HCT116 (cell line): ENCODE results near the gene ZBED2. TPM values are rescaled to one million over a fixed set of nuclear protein-coding genes. Genes with fewer than 3 reads are reported as not detected.

Source experiments
- ATAC-seq: fragments of 200-7000 bp; cut with Tn5 transposase; 2 replicates; pipeline ENCODE4 v1.9.1; 2020; ENCODE audit warnings: mild to moderate bottlenecking, moderate library complexity
- BruUV-seq: library from RNA; stranded (reverse); fragments of 400-500 nt; replicated peaks from 2 replicates; lab custom pipeline; 2021; lab: Mats Ljungman, UMichigan
- CTCF ChIA-PET: fragments of 300-600 bp; sonication (Branson Sonifier 250); formaldehyde crosslinking; loops from one replicate; lab custom pipeline; 2021; ENCODE audit warnings: antibody characterized with exemption; lab: Charles Lee
- POLR2A ChIA-PET: fragments of 300-600, 350-600 bp; sonication (Branson Sonifier 250); formaldehyde crosslinking; loops from one replicate; lab custom pipeline; 2021; ENCODE audit warnings: antibody characterized with exemption; lab: Charles Lee
- RAD21 ChIA-PET, 2 experiments: fragments of 300-600 bp; sonication (Branson Sonifier 250); formaldehyde crosslinking; loops; one replicate each; lab custom pipeline; 2023; ENCODE audit warnings: low total read pairs in 2 of 2; ENCODE audit not compliant: uncharacterized antibody in 2 of 2, unreplicated experiment in 2 of 2, low non-redundant PET in 1 of 2; lab: Charles Lee
- DNase-seq: peaks from one replicate; pipeline ENCODE4 v3.0.0-alpha.2; 2010; ENCODE audit warnings: low read depth, low spot score
- H2AFZ ChIP-seq: fragments of 200-600 bp; shearing (Covaris generic), sonication (generic); 2 replicates; pipeline ENCODE4 v1.6.1; 2017; ENCODE audit warnings: low read depth, mixed run types, mixed read lengths, antibody characterized with exemption, low read length; ENCODE audit not compliant: poor library complexity, severe bottlenecking
- H3K27ac ChIP-seq: 2 replicates; pipeline ENCODE4 v1.5.1; 2012; ENCODE audit warnings: low read depth, low read length
- H3K27me3 ChIP-seq: fragments of 200-600 bp; sonication (generic); 2 replicates; pipeline ENCODE4 v1.6.1; 2016; ENCODE audit warnings: mixed run types, low read length, mixed read lengths; ENCODE audit not compliant: insufficient read depth
- H3K36me3 ChIP-seq, 2 experiments: fragments of 200-500 bp in 1 of 2; fragments of 200-600 bp in 1 of 2; sonication (Bioruptor generic) in 1 of 2; sonication (generic) in 1 of 2; 2 replicates each; pipeline versions ENCODE4 v1.5.1 to v1.6.1; 2014 to 2016; ENCODE audit warnings: low read length in 2 of 2, inconsistent platforms in 1 of 2, mixed read lengths in 1 of 2, mixed run types in 1 of 2; ENCODE audit not compliant: insufficient read depth in 2 of 2, control insufficient read depth in 1 of 2
- H3K4me1 ChIP-seq, 2 experiments: fragments of 200-600 bp in 1 of 2; sonication (generic) in 1 of 2; 2 replicates each; pipeline versions ENCODE4 v1.5.1 to v1.6.1; 2012 to 2017; ENCODE audit warnings: low read length in 2 of 2, inconsistent platforms in 1 of 2, mild to moderate bottlenecking in 1 of 2, mixed read lengths in 1 of 2, mixed run types in 1 of 2, moderate library complexity in 1 of 2; ENCODE audit not compliant: insufficient read depth in 2 of 2, control insufficient read depth in 1 of 2
- H3K4me2 ChIP-seq: fragments of 200-600 bp; sonication (generic); 2 replicates; pipeline ENCODE4 v1.6.1; 2017; ENCODE audit warnings: mixed run types, low read length, mixed read lengths
- H3K4me3 ChIP-seq, 2 experiments: fragments of 200-600 bp in 1 of 2; sonication (generic) in 1 of 2; replicated peaks in 1 of 2; 2 replicates each; pipeline ENCODE4 v1.5.1; 2011 to 2016; ENCODE audit warnings: low read length in 2 of 2, control low read depth in 1 of 2, low read depth in 1 of 2, mild to moderate bottlenecking in 1 of 2, mixed read lengths in 1 of 2, mixed run types in 1 of 2
- H3K79me2 ChIP-seq: fragments of 200-600 bp; sonication (generic); 2 replicates; pipeline ENCODE4 v1.6.1; 2017; ENCODE audit warnings: mild to moderate bottlenecking, mixed run types, low read length, moderate library complexity, mixed read lengths; ENCODE audit not compliant: insufficient read depth
- H3K9ac ChIP-seq: fragments of 200-600 bp; sonication (generic); 2 replicates; pipeline ENCODE4 v1.6.1; 2016; ENCODE audit warnings: low read length, mixed read lengths
- H3K9me2 ChIP-seq: fragments of 200-600 bp; sonication (generic), shearing (Covaris generic); 2 replicates; pipeline ENCODE4 v1.6.1; 2017; ENCODE audit warnings: mixed run types, mild to moderate bottlenecking, moderate library complexity; ENCODE audit not compliant: insufficient read depth
- H3K9me3 ChIP-seq, 2 experiments: fragments of 200-500 bp in 1 of 2; fragments of 200-600 bp in 1 of 2; sonication (Bioruptor generic) in 1 of 2; sonication (generic) in 1 of 2; 2 replicates each; pipeline ENCODE4 v1.6.1; 2014 to 2017; ENCODE audit warnings: low read length in 2 of 2, mixed read lengths in 2 of 2, inconsistent platforms in 1 of 2, low read depth in 1 of 2, mild to moderate bottlenecking in 1 of 2, mixed run types in 1 of 2, moderate library complexity in 1 of 2; ENCODE audit not compliant: control insufficient read depth in 1 of 2, insufficient read depth in 1 of 2
- H4K20me1 ChIP-seq: fragments of 200-600 bp; sonication (generic), shearing (Covaris generic); 2 replicates; pipeline ENCODE4 v1.6.1; 2017; ENCODE audit warnings: mixed run types, mild to moderate bottlenecking, moderate library complexity; ENCODE audit not compliant: insufficient read depth
- CBX3 ChIP-seq: IDR thresholded peaks from 2 replicates; pipeline ENCODE4 v1.6.1; 2012; ENCODE audit warnings: low read depth
- CEBPB ChIP-seq: IDR thresholded peaks from 2 replicates; pipeline ENCODE4 v1.6.1; 2012; ENCODE audit warnings: low read depth
- EGR1 ChIP-seq: IDR thresholded peaks from 2 replicates; pipeline ENCODE4 v1.6.1; 2012; ENCODE audit warnings: low read depth
- EZH2phosphoT487 ChIP-seq: fragments of 200-600 bp; IDR thresholded peaks from 2 replicates; pipeline ENCODE4 v1.6.1; 2018; ENCODE audit warnings: antibody characterized with exemption, borderline replicate concordance
- FOSL1 ChIP-seq: IDR thresholded peaks from 2 replicates; pipeline ENCODE4 v1.6.1; 2012; ENCODE audit warnings: low read depth
- JUND ChIP-seq: IDR thresholded peaks from 2 replicates; pipeline ENCODE4 v1.6.1; 2012
- MAX ChIP-seq: IDR thresholded peaks from 2 replicates; pipeline ENCODE4 v1.6.1; 2012
- POLR2AphosphoS5 ChIP-seq: IDR thresholded peaks from 2 replicates; pipeline ENCODE4 v1.6.1; 2011; ENCODE audit warnings: mild to moderate bottlenecking, low read depth, low read length, moderate library complexity
- RAD21 ChIP-seq: IDR thresholded peaks from 2 replicates; pipeline ENCODE4 v1.6.1; 2012; ENCODE audit warnings: low read depth, mild to moderate bottlenecking
- YY1 ChIP-seq: IDR thresholded peaks from 2 replicates; pipeline ENCODE4 v1.6.1; 2011; ENCODE audit warnings: low read length, low read depth, moderate library complexity, mild to moderate bottlenecking; ENCODE audit not compliant: insufficient replicate concordance; ENCODE audit errors: extremely low read depth
- ZBTB33 ChIP-seq: IDR thresholded peaks from 2 replicates; pipeline ENCODE4 v1.6.1; 2011; ENCODE audit warnings: mild to moderate bottlenecking, low read length, moderate library complexity; ENCODE audit not compliant: insufficient replicate concordance; ENCODE audit errors: extremely low read depth
- ZFX ChIP-seq: fragments of 450-650 bp; IDR thresholded peaks from 2 replicates; pipeline ENCODE4 v1.6.1; 2017
- intact Hi-C: fragments of 100-400 bp; cut with micrococcal nuclease; formaldehyde crosslinking; loops from 2 replicates; pipeline ENCODE4 v1.10.0; 2022
- total RNA-seq: library from RNA; stranded (reverse); gene quantifications from one replicate; pipeline ENCODE4 v1.2.1, GENCODE V29; 2021; ENCODE audit not compliant: unreplicated experiment

Gene ZBED2
- total RNA-seq, 1 experiment from 2014 or later = 16.1 TPM

- no peak for TF ChIP-seq CBX3
- no peak for TF ChIP-seq EGR1
- TF ChIP-seq RAD21 = no peak
- no peak for TF ChIP-seq YY1
- TF ChIP-seq CEBPB = no peak
- TF ChIP-seq ZFX = no peak
- no peak for TF ChIP-seq FOSL1
- no peak for TF ChIP-seq POLR2AphosphoS5
- no peak for TF ChIP-seq JUND
- TF ChIP-seq MAX = no peak
- no peak for TF ChIP-seq ZBTB33
- TF ChIP-seq EZH2phosphoT487 = no peak
- Histone ChIP-seq H3K79me2 (no peaks in the 10 kb centered on the region), H3K9ac (no peak overlapping the region), H3K4me2 (no peak overlapping the region), H3K4me3 (no peak overlapping the region), H3K27ac (no peak overlapping the region), H4K20me1 (no peaks in the 10 kb centered on the region), H3K36me3 (no peaks in the 10 kb centered on the region), H3K4me1 (no peaks in the 10 kb centered on the region), H3K27me3 (no peaks in the 10 kb centered on the region), H3K9me2 (no peaks in the 10 kb centered on the region), H3K9me3 (no peaks in the 10 kb centered on the region), H2AFZ (no peak overlapping the region)
- RAD21 ChIA-PET = no interaction called here
- CTCF ChIA-PET = no interaction called here
- intact Hi-C loops = no loop called here
- POLR2A ChIA-PET = no interaction called here
- ATAC-seq = no peak
- BruUV-seq = no TSS peak
- no peak for DNase-seq
Observed at GRCh38 chr3:111548756-111549155, 46.4 kb downstream of the ZBED2 start.
